ENCODE results near the gene PBLD.

PBLD gene

DNA sequence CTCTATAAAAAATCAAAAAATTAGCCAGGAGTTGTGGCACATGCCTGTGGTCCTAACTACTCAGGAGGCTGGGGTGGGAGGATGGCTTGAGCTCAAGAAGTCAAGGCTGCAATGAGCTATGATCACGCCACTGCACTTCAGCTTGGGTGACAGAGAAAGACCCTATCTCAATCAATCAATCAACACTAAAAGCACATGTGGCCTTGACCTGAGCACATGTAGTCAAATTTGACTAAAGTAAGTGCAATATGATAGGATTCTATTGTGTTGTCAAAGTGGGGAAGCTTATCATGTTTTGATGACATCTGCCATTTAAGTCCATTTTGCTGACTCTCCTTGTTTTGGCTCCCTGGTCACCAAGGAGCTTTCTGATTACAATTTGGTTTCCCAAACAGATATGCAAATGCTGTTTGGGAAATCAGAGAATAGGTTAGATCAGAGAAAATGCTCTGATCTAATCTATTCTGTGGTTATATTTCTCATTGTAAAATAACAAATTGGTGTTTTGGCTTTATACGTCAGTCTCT, 57.1 kb downstream of the PBLD start:
- H3K79me2 ChIP-seq (ENCODE audit: insufficient read depth, low read length), result no peaks in the 10 kb centered on the region
- no peaks in the 10 kb centered on the region for H3K27me3 ChIP-seq (ENCODE audit: insufficient read depth, low read length)
- H3K4me3 ChIP-seq (ENCODE audit: low read depth, low read length, poor library complexity, severe bottlenecking), result no peak overlapping the region
- no peak overlapping the region for H3K27ac ChIP-seq (ENCODE audit: low read depth, low read length, poor library complexity, severe bottlenecking)
- peaks cover 9% of the 10 kb centered on the region for H3K4me1 ChIP-seq (ENCODE audit: insufficient read depth, low read length, severe bottlenecking)
- H2AFZ ChIP-seq (ENCODE audit: low read length), result no peak overlapping the region
- H4K20me1 ChIP-seq (ENCODE audit: insufficient read depth, low read length), result no peaks in the 10 kb centered on the region
- no peak overlapping the region for H3K9ac ChIP-seq (ENCODE audit: low read length)
- H3F3A ChIP-seq (ENCODE audit: insufficient read depth, low read length), result no peaks in the 10 kb centered on the region
- H3K36me3 ChIP-seq (ENCODE audit: insufficient read depth, low read length), result no peaks in the 10 kb centered on the region
- no peaks in the 10 kb centered on the region for H3K9me2 ChIP-seq (ENCODE audit: low read depth, low read length)
- no peak for TF ChIP-seq EZH2 (IDR thresholded peaks at IDR 0.05; ENCODE audit: borderline replicate concordance, low read length)
- TF ChIP-seq, protein P1, sequence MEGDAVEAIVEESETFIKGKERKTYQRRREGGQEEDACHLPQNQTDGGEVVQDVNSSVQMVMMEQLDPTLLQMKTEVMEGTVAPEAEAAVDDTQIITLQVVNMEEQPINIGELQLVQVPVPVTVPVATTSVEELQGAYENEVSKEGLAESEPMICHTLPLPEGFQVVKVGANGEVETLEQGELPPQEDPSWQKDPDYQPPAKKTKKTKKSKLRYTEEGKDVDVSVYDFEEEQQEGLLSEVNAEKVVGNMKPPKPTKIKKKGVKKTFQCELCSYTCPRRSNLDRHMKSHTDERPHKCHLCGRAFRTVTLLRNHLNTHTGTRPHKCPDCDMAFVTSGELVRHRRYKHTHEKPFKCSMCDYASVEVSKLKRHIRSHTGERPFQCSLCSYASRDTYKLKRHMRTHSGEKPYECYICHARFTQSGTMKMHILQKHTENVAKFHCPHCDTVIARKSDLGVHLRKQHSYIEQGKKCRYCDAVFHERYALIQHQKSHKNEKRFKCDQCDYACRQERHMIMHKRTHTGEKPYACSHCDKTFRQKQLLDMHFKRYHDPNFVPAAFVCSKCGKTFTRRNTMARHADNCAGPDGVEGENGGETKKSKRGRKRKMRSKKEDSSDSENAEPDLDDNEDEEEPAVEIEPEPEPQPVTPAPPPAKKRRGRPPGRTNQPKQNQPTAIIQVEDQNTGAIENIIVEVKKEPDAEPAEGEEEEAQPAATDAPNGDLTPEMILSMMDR (IDR thresholded peaks at IDR 0.05; ENCODE audit: low read length), result no peak
- no peak overlapping the region for H3K4me2 ChIP-seq (ENCODE audit: low read length)
- H3K9me3 ChIP-seq (ENCODE audit: low read length), result peaks cover 3% of the 10 kb centered on the region; the same call in 1 of the 2 replicates

DNA sequence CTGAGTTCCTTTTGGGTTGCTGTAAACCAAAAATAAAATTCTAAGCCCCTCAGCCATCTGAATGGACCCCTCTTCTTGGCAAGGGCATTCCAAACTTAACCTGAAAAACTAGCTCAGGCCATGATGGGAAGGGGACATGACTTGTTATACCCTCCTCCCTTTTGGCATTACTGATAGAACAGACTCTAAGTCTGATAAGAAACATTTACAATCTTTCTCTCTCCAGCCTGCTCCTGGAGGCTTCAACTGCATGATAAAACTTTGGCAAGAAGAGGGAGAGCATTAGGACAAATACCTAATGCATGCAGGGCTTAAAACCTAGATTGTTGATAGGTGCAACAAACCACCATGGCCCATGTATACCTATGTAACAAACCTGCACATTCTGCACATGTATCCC, 59.9 kb downstream of the PBLD start:
- Histone ChIP-seq H3K4me1 (ENCODE audit: insufficient read depth, low read length, severe bottlenecking) (peaks cover 11% of the 10 kb centered on the region), H4K20me1 (ENCODE audit: insufficient read depth, low read length) (no peaks in the 10 kb centered on the region), H3K36me3 (ENCODE audit: insufficient read depth, low read length) (no peaks in the 10 kb centered on the region), H3K27ac (ENCODE audit: low read depth, low read length, poor library complexity, severe bottlenecking) (no peak overlapping the region), H3K9ac (ENCODE audit: low read length) (no peak overlapping the region), H3K4me2 (ENCODE audit: low read length) (no peak overlapping the region), H2AFZ (ENCODE audit: low read length) (no peak overlapping the region), H3K27me3 (ENCODE audit: insufficient read depth, low read length) (no peaks in the 10 kb centered on the region), H3K9me3 (ENCODE audit: low read length) (no peaks in the 10 kb centered on the region), H3F3A (ENCODE audit: insufficient read depth, low read length) (no peaks in the 10 kb centered on the region), H3K4me3 (ENCODE audit: low read depth, low read length, poor library complexity, severe bottlenecking) (no peak overlapping the region), H3K79me2 (ENCODE audit: insufficient read depth, low read length) (no peaks in the 10 kb centered on the region), H3K9me2 (ENCODE audit: low read depth, low read length) (no peaks in the 10 kb centered on the region)
- no peak for TF ChIP-seq EZH2 (IDR thresholded peaks at IDR 0.05; ENCODE audit: borderline replicate concordance, low read length)
- TF ChIP-seq, protein P1 (IDR thresholded peaks at IDR 0.05; ENCODE audit: low read length), result no peak

DNA sequence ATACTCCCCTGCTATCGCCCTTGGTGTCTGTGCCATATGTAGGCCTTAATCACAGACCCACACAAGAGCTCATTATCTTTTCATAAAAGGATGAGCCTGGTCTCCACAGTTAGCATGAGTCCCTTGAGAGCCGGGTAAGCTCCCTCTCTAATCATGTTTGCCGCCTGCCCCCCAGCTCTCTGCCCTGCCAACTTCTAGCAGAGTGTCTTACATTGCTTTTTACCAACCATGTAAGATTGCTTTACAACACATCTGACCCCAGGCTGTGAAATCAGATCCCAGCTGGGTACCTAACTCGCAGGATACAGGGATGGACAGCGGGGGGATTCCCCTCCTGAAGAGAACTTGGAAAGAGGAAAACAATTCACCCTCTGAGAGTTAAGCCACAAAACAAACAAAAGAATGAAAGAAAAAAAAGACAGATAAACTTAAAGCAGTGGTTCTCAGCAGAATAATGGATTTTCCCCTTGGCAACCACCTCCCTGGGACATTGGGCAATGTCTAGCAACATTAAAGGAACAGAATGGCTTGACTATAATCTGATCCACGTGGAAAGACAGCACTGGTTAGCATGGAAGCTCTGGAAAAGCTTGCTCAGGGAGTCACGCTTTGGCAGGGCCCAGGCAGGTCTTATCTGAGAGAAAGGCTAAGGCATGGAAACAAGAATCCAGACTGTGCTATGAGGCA, 61.4 kb downstream of the PBLD start:
- no peaks in the 10 kb centered on the region for H3K9me2 ChIP-seq (ENCODE audit: low read depth, low read length)
- H3K4me1 ChIP-seq (ENCODE audit: insufficient read depth, low read length, severe bottlenecking), result peaks cover 11% of the 10 kb centered on the region
- H3K4me3 ChIP-seq (ENCODE audit: low read depth, low read length, poor library complexity, severe bottlenecking), result no peak overlapping the region
- H3F3A ChIP-seq (ENCODE audit: insufficient read depth, low read length), result no peaks in the 10 kb centered on the region
- no peaks in the 10 kb centered on the region for H3K27me3 ChIP-seq (ENCODE audit: insufficient read depth, low read length)
- H3K9ac ChIP-seq (ENCODE audit: low read length), result no peak overlapping the region
- no peaks in the 10 kb centered on the region for H4K20me1 ChIP-seq (ENCODE audit: insufficient read depth, low read length)
- H3K9me3 ChIP-seq (ENCODE audit: low read length), result no peaks in the 10 kb centered on the region
- H3K79me2 ChIP-seq (ENCODE audit: insufficient read depth, low read length), result no peaks in the 10 kb centered on the region
- no peak overlapping the region for H2AFZ ChIP-seq (ENCODE audit: low read length)
- H3K27ac ChIP-seq (ENCODE audit: low read depth, low read length, poor library complexity, severe bottlenecking), result no peak overlapping the region
- TF ChIP-seq, protein P1 (IDR thresholded peaks at IDR 0.05; ENCODE audit: low read length), result no peak
- no peak for TF ChIP-seq EZH2 (IDR thresholded peaks at IDR 0.05; ENCODE audit: borderline replicate concordance, low read length)
- no peaks in the 10 kb centered on the region for H3K36me3 ChIP-seq (ENCODE audit: insufficient read depth, low read length)
- no peak overlapping the region for H3K4me2 ChIP-seq (ENCODE audit: low read length)
